ENCODE data around the gene SCRG1. TPM values are rescaled to one million over a fixed set of nuclear protein-coding genes. Genes with fewer than 3 reads are reported as not detected.

Gene SCRG1
- not detected for total RNA-seq

DNA sequence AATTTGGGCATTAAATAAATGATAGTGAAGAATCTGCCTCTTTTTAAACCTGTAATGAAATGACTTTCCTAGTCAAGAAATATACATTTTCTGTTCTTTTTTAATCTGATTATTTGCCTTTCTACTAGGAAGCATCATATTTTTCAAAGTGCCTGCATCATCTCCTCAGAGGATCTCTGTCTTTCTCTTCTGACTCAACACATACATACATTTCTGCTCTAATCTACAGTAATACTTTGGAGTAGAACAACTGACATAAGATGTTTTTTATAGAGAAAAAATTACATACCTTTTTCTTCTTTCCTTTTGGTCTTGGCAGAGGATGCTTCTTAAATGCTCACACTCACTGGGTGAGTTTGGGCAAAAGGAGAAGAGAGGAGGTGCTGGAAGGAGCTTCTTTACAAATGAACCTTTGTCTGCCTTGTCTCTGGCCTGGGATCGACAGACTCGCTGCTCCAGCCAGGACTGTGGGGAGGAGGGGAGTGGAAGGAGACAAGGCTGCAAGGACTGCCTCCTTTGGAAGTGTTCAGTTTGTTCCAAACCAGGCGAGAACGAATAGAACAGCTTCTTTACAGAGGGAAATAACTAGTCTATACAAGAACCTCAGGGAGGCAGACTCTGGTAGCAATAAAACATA lies at the start of gene SCRG1:
SCRG1 (minus strand) TSS at position 338 of the 637 bp plus-strand sequence. CDS start 7,702 bp downstream, outside the sequence.
- no peaks in the 10 kb centered on the region for H3K9me3 Mint-ChIP-seq
- no peak within 1 kb of the TSS for H3K27ac Mint-ChIP-seq
- no peaks in the 10 kb centered on the region for H3K27me3 Mint-ChIP-seq
- no peaks in the 10 kb centered on the region for H3K4me1 Mint-ChIP-seq (ENCODE audit: low read depth in 2 of 2)
- DNase-seq (ENCODE audit: low spot score) = no peak
- no peak for ATAC-seq
- H3K36me3 Mint-ChIP-seq = peaks cover 7% of the 10 kb centered on the region
- H3K4me3 Mint-ChIP-seq = no peak within 1 kb of the TSS

DNA sequence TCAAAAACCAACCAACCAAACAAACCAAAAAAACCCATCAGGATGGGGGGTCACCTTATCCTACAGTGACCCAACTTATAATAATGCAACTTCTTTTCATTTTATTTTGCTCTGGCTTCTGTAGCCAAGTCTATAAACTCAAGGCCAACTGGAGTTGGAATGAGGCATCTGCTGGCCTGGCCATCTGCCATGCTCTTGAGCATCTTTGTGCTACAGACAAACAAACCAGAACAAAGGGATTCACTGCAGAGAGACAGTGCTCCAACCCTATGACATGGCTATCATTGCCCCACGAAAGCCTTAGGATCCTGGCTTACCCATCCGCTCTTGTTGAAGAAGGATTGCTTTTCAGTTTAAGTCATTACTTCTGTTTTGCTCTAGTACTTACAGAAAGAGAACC lies 49.2 kb upstream of the SCRG1 start:
- ATAC-seq (no peak), DNase-seq (ENCODE audit: low spot score) (no peak)
- Mint-ChIP-seq H3K27me3 (no peaks in the 10 kb centered on the region), H3K4me3 (no peak overlapping the region), H3K27ac (no peak overlapping the region), H3K4me1 (ENCODE audit: low read depth in 2 of 2) (no peaks in the 10 kb centered on the region), H3K36me3 (no peaks in the 10 kb centered on the region), H3K9me3 (no peaks in the 10 kb centered on the region)

DNA sequence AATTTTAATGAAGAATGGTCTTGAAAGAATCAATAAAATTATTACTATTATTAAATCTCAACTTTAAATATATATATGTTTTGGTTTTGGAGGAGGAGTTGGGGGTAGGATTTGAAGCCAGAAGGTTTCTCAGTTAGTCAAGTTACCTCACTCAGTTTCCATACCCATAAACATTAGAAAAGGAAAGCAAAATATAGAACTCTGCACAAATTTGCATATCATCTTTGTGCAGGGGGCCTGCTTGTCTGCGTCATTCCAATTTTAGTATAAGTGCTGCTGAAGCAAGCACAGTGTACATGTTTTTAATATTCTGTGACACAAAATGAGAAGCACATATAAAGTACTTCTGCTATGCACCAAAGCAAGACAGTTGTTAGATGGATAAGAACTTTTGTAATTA lies 47.5 kb upstream of the SCRG1 start:
- Mint-ChIP-seq H3K27ac (no peak overlapping the region), H3K36me3 (no peaks in the 10 kb centered on the region), H3K9me3 (no peaks in the 10 kb centered on the region), H3K27me3 (no peaks in the 10 kb centered on the region), H3K4me1 (ENCODE audit: low read depth in 2 of 2) (no peaks in the 10 kb centered on the region), H3K4me3 (no peak overlapping the region)
- no peak for DNase-seq (ENCODE audit: low spot score)
- ATAC-seq = no peak

DNA sequence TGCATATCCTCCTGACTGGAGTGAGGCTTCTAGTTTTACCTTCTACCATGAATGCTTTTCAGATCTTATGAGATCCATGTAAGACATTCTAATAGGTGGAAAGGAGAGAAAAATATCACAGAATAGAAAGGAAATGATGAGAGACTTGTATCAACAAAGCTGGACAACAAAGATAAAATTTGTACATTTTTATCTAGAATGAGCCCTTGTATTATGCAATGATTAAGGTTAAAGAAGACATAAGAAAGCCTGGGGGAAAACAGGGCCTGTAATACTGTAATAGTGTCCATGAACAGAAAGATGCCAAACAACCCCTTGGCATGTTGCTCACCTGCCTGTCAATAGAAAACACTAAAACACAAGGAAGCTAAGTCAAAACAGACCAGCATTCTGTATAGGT lies 44.2 kb upstream of the SCRG1 start:
- ATAC-seq (no peak), DNase-seq (ENCODE audit: low spot score) (no peak)
- no peaks in the 10 kb centered on the region for H3K36me3 Mint-ChIP-seq
- no peaks in the 10 kb centered on the region for H3K27me3 Mint-ChIP-seq
- H3K4me1 Mint-ChIP-seq (ENCODE audit: low read depth in 2 of 2) = no peaks in the 10 kb centered on the region
- no peaks in the 10 kb centered on the region for H3K9me3 Mint-ChIP-seq
- H3K27ac Mint-ChIP-seq = no peak overlapping the region
- H3K4me3 Mint-ChIP-seq = no peak overlapping the region

DNA sequence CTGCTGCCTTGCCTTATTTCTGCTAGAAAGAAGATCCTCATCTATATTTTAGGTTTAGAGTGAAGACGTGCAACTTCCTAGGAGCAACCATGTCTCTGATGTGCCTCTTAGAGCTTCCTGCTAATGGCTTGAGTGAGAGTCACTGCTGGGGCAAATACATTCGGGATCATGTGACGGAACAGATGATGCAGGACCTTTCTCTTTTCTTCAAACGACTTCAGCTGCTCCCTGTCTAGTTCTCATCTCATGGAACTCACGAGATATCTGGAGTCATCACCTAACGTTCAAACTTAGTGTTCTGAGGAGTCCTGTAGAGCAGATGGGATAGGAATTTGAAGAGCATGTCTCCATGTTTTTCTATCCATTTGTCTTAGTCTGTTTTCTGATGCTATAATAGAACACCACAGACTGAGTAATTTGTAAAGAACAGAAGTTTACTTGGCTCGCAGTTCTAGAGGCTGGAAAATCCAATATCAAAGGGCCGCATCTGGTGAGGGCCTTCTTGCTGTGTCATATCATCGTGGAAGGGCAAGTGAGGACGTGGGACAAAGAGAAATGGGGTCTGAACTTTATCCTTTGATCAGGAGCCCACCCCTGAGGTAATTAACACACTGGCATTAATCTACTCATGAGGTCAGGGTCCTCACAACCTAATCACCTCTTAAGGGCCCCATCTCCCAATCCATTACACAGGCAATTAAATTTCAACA lies 43.5 kb upstream of the SCRG1 start:
- H3K4me1 Mint-ChIP-seq (ENCODE audit: low read depth in 2 of 2) = no peaks in the 10 kb centered on the region
- H3K27ac Mint-ChIP-seq = no peak overlapping the region
- ATAC-seq = no peak
- H3K27me3 Mint-ChIP-seq = no peaks in the 10 kb centered on the region
- H3K9me3 Mint-ChIP-seq = no peaks in the 10 kb centered on the region
- DNase-seq (ENCODE audit: low spot score) = no peak
- no peak overlapping the region for H3K4me3 Mint-ChIP-seq
- H3K36me3 Mint-ChIP-seq = no peaks in the 10 kb centered on the region

DNA sequence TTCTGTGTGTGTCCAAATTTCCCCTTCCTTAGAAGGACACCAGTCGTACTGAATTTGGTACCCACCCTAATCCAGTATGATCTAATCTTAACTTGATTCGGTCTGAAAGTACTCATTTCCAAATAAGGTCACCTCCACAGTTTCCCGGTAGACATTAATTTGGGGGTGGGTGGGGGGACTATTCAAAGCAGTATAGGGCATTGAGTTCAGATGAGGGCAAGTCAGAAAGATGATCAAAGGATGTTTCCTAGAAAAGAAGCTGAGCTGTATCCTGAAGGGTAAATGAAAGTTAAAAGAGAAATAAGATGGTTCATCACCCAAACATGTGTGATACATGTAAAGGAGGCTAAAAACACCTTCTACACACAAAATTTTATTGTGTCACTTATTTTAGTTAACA lies 42.0 kb upstream of the SCRG1 start:
- Mint-ChIP-seq H3K4me3 (no peak overlapping the region), H3K36me3 (no peaks in the 10 kb centered on the region), H3K9me3 (no peaks in the 10 kb centered on the region), H3K4me1 (ENCODE audit: low read depth in 2 of 2) (no peaks in the 10 kb centered on the region), H3K27ac (no peak overlapping the region), H3K27me3 (no peaks in the 10 kb centered on the region)
- DNase-seq (ENCODE audit: low spot score) (no peak), ATAC-seq (peak in 1 of 2 donors; percentile 41)

DNA sequence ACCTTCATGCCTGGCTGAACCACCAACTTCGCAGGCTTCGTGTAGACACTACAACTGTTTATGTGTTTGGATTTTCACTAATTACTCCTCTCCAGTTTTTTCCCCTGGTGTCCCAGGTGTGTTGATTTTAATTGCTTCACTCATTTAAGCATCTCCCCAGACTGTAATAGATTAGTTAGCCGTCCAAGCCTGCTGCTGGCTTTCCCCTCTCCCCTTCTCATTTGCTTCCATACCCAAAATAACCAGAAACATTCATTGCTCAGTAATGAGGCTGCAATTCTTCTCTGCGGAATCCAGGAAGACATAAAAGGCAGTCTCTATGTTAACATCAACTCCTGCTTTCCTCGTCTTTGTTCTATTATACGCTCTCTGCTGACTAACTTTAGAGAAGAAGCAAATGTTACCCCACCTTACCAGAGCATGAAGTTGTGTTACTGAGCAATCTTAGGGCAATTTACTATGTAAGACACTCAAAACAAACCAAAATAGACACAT lies 37.9 kb upstream of the SCRG1 start:
- no peak overlapping the region for H3K27ac Mint-ChIP-seq
- H3K4me3 Mint-ChIP-seq = no peak overlapping the region
- no peaks in the 10 kb centered on the region for H3K36me3 Mint-ChIP-seq
- no peaks in the 10 kb centered on the region for H3K9me3 Mint-ChIP-seq
- no peak for ATAC-seq
- H3K27me3 Mint-ChIP-seq = peaks cover 0 to 2% of the 10 kb centered on the region in 2 donors
- H3K4me1 Mint-ChIP-seq (ENCODE audit: low read depth in 2 of 2) = no peaks in the 10 kb centered on the region
- DNase-seq (ENCODE audit: low spot score) = no peak

DNA sequence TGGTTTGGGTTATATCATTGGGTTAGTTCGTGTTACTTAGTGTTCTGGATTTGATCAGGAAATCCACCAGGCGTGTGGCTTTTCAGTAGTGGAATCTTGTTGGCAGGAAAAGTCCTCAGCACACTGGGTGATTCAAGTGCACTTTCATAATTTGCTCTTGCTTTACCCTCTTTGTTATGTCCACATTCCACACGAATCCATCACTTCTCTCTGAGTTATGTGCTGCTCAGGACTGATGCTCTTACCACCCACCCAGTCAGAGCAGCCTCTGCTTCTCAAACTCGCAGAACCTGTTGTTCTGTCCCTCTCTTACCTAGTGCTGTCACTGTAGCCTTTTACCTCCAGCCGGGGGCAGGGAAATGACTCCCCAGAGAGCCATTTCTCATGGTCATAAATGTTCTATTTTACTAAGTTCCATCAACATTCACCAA lies 37.2 kb upstream of the SCRG1 start:
- Mint-ChIP-seq H3K27me3 (peaks cover 0 to 2% of the 10 kb centered on the region in 2 donors), H3K9me3 (no peaks in the 10 kb centered on the region), H3K4me3 (no peak overlapping the region), H3K36me3 (no peaks in the 10 kb centered on the region), H3K4me1 (ENCODE audit: low read depth in 2 of 2) (no peaks in the 10 kb centered on the region), H3K27ac (no peak overlapping the region)
- ATAC-seq (no peak), DNase-seq (ENCODE audit: low spot score) (no peak)

DNA sequence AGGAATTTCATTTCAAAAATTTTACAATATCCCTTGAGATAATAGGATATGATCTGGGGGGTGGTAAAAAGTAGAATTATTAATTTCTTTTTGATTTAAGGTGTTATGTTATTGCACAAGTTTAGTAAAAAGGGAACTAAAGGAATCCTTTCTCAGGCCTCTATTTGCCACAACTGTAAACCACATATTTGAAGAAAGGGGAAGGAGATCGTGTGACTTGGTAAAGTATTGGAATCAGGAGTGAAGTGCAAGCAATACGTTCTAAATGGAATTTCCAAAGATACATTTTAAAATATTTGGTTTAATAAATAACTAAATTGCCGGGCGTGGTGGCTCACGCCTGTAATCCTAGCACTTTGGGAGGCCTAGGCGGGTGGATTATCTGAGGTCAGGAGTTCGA lies 35.3 kb upstream of the SCRG1 start:
- Mint-ChIP-seq H3K4me3 (no peak overlapping the region), H3K36me3 (no peaks in the 10 kb centered on the region), H3K27ac (no peak overlapping the region), H3K4me1 (ENCODE audit: low read depth in 2 of 2) (no peaks in the 10 kb centered on the region), H3K27me3 (peaks cover 0 to 2% of the 10 kb centered on the region in 2 donors), H3K9me3 (no peaks in the 10 kb centered on the region)
- DNase-seq (ENCODE audit: low spot score) = no peak
- no peak for ATAC-seq

DNA sequence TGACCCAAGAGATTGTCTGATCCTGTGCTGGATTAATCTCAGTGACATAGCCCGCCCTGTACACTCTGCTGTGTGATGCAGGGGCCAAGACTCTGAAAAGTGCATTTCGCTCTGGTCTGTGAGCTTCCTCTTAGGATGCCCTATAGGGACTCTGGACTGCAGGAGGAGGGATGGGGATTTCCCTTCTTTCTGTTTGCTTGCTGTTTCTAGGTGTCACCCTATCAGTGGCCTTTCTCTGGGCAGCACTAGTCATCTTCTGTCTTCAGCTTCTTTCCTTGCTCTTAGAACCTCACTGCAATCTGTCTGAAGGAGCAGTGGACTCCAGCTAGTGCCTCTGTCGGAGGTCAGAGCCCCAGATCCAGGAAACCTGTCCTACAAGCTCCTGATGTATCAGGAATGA lies 34.5 kb upstream of the SCRG1 start:
- Mint-ChIP-seq H3K9me3 (no peaks in the 10 kb centered on the region), H3K27ac (no peak overlapping the region), H3K27me3 (peaks cover 0 to 2% of the 10 kb centered on the region in 2 donors), H3K4me1 (ENCODE audit: low read depth in 2 of 2) (no peaks in the 10 kb centered on the region), H3K36me3 (no peaks in the 10 kb centered on the region), H3K4me3 (no peak overlapping the region)
- ATAC-seq (no peak), DNase-seq (ENCODE audit: low spot score) (no peak)

DNA sequence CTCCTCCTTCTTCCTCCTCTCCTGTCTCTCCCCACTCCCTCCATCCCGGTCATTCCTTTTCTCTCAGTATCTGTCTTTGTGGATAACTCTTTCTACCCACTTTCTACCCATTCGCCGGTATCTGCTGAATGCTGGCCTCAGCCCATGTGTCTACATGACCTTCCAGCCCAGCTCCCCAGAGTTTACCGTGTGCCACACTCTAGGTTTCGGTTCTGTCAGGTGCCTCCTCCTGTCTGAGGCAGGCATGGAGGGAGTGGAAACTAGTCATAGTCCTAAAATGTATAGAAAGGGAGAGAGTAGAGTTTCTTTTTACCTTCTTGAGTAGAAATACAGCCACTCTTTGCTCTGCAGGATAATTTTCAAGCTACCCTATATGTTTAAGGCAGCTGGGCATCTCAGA lies 33.5 kb upstream of the SCRG1 start:
- no peaks in the 10 kb centered on the region for H3K9me3 Mint-ChIP-seq
- DNase-seq (ENCODE audit: low spot score) (no peak), ATAC-seq (no peak)
- H3K4me1 Mint-ChIP-seq (ENCODE audit: low read depth in 2 of 2) = no peaks in the 10 kb centered on the region
- H3K4me3 Mint-ChIP-seq = no peak overlapping the region
- no peak overlapping the region for H3K27ac Mint-ChIP-seq
- no peaks in the 10 kb centered on the region for H3K36me3 Mint-ChIP-seq
- peaks cover 0 to 2% of the 10 kb centered on the region in 2 donors for H3K27me3 Mint-ChIP-seq

DNA sequence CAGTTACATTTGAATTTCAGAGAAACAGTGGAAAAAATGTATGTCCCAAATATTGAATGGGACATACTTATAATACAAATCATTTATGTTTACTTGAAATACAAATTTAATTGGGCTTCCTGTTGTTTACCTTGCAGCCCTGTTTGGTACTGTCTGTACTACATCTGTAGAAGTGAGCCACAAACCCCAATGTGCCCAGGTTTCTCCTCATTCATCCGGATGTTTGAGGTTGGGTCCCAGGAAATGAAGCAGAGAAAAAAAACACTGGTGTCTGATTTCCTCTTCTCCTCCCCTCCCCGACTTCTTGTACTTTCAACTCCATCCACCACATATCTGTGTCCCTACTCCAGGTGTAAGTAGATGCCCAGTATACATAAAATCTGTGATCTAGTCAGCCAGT lies 27.1 kb upstream of the SCRG1 start:
- no peaks in the 10 kb centered on the region for H3K27me3 Mint-ChIP-seq
- H3K27ac Mint-ChIP-seq = no peak overlapping the region
- no peak for DNase-seq (ENCODE audit: low spot score)
- no peak for ATAC-seq
- H3K4me1 Mint-ChIP-seq (ENCODE audit: low read depth in 2 of 2) = no peaks in the 10 kb centered on the region
- no peaks in the 10 kb centered on the region for H3K9me3 Mint-ChIP-seq
- H3K4me3 Mint-ChIP-seq = no peak overlapping the region
- H3K36me3 Mint-ChIP-seq = no peaks in the 10 kb centered on the region

DNA sequence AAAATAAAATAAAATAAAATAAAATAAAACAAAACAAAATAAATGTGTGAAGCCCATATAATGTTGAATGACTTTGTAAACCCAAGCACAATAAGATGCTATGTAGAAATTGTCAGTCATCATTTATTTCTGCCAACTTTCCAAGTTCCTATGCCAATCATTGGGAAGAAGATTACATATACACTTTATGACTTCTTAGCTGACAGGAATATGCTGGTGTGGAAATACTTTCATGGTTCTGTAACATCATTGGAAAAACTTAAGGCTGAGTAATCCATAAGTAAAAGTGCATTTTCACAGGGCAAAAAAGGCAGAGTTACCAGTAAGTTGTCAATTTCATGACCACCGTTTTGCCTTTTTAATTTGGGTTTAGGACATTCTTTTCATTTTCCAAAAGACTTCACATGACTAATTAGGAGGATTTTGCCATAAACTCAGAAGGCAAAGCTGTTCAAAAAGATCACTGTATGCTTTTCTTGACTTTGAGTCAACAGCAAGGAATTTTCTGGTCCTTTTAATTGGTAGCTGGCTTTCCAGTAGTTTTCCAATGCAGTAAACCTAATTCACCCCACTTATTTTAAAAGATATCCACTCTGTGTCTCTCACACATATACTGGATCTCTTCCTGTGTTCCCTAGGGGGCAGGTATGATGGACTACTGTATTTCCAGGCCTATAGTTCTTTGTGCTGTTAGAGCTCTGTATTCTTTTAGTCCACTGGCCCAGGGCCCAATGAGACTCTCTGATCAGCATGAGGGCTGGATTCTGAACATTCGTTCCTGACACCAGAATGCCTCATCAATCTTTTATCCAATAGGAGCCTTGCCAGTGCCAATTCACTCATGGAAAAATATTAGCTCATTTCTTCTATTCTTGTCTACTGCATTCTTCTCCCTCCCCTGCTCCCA lies 26.2 kb upstream of the SCRG1 start:
- H3K4me1 Mint-ChIP-seq (ENCODE audit: low read depth in 2 of 2) = no peaks in the 10 kb centered on the region
- H3K27ac Mint-ChIP-seq = no peak overlapping the region
- H3K9me3 Mint-ChIP-seq = no peaks in the 10 kb centered on the region
- ATAC-seq = no peak
- no peaks in the 10 kb centered on the region for H3K36me3 Mint-ChIP-seq
- no peak for DNase-seq (ENCODE audit: low spot score)
- no peaks in the 10 kb centered on the region for H3K27me3 Mint-ChIP-seq
- no peak overlapping the region for H3K4me3 Mint-ChIP-seq

DNA sequence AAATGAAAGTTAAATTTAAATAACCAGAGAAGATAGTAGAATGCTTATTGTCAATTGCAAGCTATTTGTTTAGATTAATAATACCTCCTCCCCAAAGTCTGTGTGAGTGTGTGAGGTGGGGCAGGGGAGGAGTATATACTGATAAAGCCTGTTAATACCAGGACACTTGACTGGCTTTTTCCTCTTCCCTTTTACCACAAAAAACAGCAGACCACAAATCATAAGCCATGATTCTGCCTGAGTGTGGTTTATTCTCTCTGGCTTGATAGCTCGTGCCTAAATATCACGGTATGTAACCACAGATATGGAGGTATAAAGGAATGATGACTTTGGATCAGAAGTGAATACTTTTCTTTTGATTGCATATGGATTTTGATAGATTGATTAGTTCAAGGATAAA lies 21.9 kb upstream of the SCRG1 start:
- Mint-ChIP-seq H3K9me3 (no peaks in the 10 kb centered on the region), H3K4me1 (ENCODE audit: low read depth in 2 of 2) (no peaks in the 10 kb centered on the region), H3K27ac (no peak overlapping the region), H3K4me3 (no peak overlapping the region), H3K36me3 (no peaks in the 10 kb centered on the region), H3K27me3 (no peaks in the 10 kb centered on the region)
- ATAC-seq (no peak), DNase-seq (ENCODE audit: low spot score) (no peak)

All from natural killer cell treated with Interleukin-12 subunit alpha and Interleukin-12 subunit beta and Interleukin-15 and Interleukin-18, amount 100 ng/mL, for 72 hours (primary cell).